Neural progenitor cell (in vitro differentiated cells): ENCODE measurements around the gene AP4B1.

Experiments
- EZH2phosphoT487 ChIP-seq: fragments of 200-600 bp; sonication (generic); IDR thresholded peaks from 2 replicates; pipeline ENCODE4 v1.6.1; 2017; ENCODE audit warnings: antibody characterized with exemption
- TF ChIP-seq, protein P1 (sequence below): fragments of 200-600 bp; sonication (generic); IDR thresholded peaks from 2 replicates; pipeline ENCODE4 v1.5.1; 2017; ENCODE audit warnings: antibody characterized with exemption, mild to moderate bottlenecking

DNA sequence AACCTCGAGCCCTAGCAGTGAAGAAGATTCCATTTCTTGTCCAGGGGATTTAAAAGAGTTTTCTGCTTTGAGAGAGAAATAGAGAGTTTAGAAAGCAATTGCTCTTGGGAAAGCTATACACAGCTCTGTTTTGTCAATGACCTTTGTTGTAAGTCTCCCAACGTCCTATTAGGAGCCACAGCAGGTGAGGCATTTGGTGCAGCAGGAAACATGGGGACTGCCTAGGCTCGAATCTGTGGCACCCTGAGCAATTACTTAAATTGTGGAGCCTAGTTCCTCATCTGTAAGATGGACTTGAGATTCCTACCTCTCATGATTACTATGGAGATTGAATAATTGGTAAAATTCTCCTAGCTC is 8.7 kb upstream of the AP4B1 start:
- TF ChIP-seq, protein P1, sequence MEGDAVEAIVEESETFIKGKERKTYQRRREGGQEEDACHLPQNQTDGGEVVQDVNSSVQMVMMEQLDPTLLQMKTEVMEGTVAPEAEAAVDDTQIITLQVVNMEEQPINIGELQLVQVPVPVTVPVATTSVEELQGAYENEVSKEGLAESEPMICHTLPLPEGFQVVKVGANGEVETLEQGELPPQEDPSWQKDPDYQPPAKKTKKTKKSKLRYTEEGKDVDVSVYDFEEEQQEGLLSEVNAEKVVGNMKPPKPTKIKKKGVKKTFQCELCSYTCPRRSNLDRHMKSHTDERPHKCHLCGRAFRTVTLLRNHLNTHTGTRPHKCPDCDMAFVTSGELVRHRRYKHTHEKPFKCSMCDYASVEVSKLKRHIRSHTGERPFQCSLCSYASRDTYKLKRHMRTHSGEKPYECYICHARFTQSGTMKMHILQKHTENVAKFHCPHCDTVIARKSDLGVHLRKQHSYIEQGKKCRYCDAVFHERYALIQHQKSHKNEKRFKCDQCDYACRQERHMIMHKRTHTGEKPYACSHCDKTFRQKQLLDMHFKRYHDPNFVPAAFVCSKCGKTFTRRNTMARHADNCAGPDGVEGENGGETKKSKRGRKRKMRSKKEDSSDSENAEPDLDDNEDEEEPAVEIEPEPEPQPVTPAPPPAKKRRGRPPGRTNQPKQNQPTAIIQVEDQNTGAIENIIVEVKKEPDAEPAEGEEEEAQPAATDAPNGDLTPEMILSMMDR = no peak
- TF ChIP-seq EZH2phosphoT487 = no peak
